Upper lobe of left lung (tissue), 4 donors: ENCODE results near the gene HCAR2.
"Not testable (repeated sequence)": the region's sequence is repeated elsewhere in the genome, so short reads cannot be mapped to it uniquely, and the experiment has no call there.

ENCODE experiments used
- EP300 ChIP-seq, 4 donors: sonication (generic); formaldehyde crosslinking; IDR thresholded peaks; one replicate each; pipeline ENCODE4 v1.5.1; 2017; ENCODE audit warnings: antibody characterized with exemption in 4 of 4, control low read depth in 2 of 4
- POLR2AphosphoS5 ChIP-seq, 2 donors: sonication (generic); formaldehyde crosslinking; IDR thresholded peaks; one replicate each; pipeline ENCODE4 v1.5.1; 2017; ENCODE audit warnings: antibody characterized with exemption in 2 of 2
- TF ChIP-seq, protein P1 (sequence below), 6 experiments: fragments of 450-650 bp in 4 of 6; fragments of 200-600 bp in 2 of 6; sonication (generic) in 2 of 6; IDR thresholded peaks; one replicate each; pipeline ENCODE4 v1.5.1; 2016 to 2019; ENCODE audit warnings: antibody characterized with exemption in 6 of 6

- TF ChIP-seq, protein P1, sequence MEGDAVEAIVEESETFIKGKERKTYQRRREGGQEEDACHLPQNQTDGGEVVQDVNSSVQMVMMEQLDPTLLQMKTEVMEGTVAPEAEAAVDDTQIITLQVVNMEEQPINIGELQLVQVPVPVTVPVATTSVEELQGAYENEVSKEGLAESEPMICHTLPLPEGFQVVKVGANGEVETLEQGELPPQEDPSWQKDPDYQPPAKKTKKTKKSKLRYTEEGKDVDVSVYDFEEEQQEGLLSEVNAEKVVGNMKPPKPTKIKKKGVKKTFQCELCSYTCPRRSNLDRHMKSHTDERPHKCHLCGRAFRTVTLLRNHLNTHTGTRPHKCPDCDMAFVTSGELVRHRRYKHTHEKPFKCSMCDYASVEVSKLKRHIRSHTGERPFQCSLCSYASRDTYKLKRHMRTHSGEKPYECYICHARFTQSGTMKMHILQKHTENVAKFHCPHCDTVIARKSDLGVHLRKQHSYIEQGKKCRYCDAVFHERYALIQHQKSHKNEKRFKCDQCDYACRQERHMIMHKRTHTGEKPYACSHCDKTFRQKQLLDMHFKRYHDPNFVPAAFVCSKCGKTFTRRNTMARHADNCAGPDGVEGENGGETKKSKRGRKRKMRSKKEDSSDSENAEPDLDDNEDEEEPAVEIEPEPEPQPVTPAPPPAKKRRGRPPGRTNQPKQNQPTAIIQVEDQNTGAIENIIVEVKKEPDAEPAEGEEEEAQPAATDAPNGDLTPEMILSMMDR (IDR thresholded peaks at IDR 0.05) = not testable (repeated sequence)
- TF ChIP-seq POLR2AphosphoS5, EP300 (IDR thresholded peaks at IDR 0.05): not testable (repeated sequence)
Observed at GRCh38 chr12:122676015-122676414, 27.1 kb downstream of the HCAR2 start.
